Measurements from ENCODE around the gene RSPH4A.
"Not testable (repeated sequence)": the region's sequence is repeated elsewhere in the genome, so short reads cannot be mapped to it uniquely, and the experiment has no call there.

The RSPH4A gene

DNA sequence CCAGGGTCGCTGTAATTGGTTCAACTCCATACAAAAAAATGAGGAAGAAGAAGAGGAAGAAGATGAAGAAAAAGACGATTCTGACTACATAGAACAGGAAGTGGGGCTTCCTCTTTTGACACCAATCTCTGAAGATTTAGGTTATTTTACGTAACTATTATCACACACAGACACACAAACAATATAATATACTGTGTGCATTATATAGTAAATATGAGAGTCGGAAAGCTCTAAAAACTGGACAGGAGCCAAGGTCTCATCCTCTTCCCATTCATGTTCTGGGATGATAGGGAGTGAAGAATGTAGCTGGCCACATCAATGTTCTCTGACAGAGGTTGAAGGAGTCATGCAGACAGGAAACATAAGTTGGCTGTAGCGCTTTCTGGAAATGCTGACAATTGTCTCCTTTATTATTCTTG is 13.3 kb downstream of the RSPH4A start:
- no peak for DNase-seq

DNA sequence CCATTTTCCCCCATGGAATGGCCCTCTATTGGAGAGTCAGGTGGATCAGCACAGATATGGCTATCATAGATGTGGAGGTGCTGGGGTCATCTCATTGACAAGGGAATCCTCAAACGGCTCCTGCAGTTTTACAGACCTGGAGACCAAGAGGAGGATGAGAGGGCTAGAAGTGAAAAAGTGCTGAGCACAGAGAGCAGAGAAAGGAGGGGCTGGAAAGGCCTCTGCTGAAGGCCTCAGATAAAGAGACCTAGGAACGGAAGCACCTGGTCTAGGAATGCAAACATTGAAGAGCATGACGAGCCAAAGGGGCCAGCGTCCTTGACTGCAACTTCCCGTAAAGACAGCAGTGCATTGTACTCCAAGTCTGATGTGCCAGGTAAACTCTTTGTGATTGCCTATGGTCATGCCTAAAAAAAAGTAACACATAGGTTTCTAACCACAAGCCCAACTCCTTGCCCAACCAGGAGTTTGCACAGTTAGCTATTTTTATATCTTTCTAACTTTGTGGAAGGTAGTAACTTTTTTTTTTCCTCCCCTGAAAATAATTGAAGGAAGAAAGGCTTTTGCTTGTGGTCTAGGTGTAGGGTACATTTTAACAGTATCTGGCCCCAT is 15.2 kb downstream of the RSPH4A start:
- no peak for DNase-seq

DNA sequence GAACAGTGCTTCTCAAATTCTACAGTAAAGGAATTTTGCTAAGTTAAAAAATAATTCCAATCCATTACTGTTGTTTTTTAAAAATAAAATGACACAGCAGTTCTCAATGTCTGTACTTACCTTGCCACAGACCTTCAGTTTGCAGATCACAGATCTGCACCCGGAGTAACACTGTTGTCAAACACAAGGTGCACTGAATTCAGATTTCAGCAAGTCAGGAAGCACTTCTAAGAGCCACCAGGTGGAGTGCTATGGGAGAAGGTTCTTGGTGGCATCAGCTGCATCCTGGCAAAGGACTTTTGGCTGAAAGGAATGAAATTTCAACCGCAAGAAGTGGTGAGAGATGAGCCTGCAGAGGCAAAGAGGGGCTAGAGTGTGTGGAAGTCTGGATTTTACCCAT is 17.4 kb downstream of the RSPH4A start:
- no peak for DNase-seq

DNA sequence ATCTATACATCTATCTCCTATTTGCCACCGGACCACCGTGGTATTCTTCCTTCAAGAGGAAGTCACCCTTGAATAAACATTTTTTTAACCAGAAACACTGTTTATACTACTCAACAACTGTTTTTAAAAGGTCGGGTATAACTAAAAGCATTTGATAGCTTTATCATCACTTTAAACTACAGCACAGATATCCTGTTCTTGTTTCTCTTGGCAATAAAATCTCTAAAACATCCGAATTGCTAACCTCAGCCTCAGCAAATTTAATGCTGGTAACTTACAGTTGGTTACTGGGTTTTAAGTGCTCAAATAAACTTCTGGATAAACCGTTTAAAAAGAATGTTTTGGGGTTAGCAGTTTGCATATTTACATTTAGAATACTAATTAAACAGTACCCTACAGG is 31.9 kb downstream of the RSPH4A start:
- no peak for DNase-seq

DNA sequence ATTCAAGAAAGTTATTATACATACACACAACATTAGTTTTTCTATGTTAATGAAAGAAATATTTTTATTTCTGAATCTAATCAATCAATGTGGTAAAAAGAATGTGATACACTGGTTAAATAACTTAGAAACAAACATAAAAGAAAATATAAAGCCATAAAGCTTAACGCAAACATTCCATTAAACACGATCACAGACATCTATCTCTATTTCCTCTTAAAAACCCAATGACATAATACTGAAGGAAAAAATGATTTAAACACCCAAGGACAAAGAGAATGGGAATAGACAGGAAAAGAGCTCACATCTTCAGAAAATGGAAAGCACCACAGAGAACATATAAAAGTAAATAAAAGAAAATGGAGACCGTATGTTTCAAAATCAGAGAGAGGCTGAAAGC is 32.9 kb downstream of the RSPH4A start:
- no peak for DNase-seq

DNA sequence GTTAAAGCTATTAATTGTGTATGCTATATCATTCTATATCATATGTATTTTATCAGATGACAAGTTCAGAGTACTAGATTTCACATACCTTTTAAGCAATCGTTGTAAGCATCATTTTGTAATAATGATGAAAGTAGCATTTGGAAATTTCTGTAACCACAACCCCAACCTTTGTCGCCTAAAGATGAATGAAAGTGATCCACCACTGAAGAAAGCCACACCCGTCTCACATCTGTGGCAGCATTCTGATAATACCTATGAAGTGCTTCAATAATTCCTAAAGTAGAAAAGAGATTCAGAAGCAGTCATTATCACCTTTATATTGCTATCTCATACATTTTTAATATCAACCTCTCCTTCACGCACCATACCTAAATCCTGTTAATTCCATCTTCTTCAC is 35.6 kb downstream of the RSPH4A start:
- no peak for DNase-seq

DNA sequence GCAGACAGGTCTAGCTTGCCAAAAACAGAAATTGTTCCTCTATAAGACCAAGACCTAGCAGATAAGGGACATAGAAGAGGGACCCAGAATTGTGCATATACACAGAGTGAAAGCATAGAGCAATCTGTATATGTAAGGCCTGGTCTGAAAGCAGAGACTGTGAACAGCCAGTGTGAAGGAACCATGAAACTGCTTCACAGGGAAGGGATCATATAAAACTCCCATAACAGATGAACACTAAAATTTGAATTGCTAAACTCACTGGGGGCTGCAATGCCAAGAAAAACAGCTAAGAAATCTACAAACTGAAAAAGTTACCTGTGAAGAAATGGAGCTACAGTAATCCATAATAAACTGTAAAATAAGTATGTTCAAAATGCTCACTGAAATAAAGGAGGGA is 45.3 kb downstream of the RSPH4A start:
- DNase-seq: no peak

DNA sequence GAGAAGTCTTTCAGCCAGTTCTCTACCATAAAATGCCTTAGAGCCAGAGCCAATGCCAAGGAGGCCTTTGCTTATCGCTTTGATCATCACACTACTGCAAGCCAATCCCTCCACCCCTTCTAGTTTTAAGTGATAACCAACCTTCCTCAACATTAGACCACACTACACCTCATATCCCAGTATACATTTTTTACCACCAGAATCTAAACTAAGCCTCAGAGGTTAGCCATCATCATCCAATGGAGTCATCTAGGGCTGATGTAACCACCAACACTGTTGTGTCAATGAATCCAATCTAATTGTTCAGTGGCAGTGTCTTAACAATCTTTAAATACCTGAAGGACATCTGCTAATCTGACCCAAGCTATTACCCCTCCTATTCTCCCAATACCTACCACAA is 45.9 kb downstream of the RSPH4A start:
- DNase-seq: no peak

DNA sequence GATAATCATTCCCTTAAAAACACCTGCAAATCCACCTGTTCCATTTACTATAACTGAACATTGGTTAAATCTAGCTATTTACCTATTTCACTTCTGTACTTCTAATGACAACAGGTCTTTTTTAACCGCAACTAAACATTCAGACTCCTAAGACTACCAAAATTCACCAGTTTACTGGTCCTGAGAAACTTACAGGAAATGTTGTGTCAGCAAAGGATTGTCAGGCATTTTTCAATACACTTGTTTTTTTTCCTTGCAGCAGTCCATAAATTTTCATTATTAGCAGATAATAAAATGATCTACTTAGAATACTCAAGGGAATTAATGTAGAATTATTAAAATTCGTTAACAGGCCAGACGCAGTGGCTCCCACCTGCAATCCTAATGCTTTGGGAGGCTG is 47.0 kb downstream of the RSPH4A start:
- DNase-seq: no peak

DNA sequence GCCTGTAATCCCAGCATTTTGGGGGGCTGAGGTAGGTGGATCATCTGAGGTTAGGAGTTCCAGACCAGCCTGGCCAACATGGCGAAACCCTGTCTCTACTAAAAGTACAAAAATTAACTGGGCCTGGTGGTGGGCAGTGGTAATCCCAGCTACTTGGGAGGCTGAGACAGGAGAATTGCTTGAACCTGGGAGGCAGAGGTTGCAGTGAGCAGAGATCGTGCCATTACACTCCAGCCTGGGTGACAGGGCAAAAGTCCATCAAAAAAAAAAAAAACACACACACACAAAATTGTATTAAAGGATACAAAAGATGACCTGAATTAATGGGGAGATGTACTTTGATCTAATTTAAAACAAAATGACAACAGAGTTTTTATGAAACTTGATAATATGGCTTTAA is 47.9 kb downstream of the RSPH4A start:
- DNase-seq: not testable (repeated sequence)

DNA sequence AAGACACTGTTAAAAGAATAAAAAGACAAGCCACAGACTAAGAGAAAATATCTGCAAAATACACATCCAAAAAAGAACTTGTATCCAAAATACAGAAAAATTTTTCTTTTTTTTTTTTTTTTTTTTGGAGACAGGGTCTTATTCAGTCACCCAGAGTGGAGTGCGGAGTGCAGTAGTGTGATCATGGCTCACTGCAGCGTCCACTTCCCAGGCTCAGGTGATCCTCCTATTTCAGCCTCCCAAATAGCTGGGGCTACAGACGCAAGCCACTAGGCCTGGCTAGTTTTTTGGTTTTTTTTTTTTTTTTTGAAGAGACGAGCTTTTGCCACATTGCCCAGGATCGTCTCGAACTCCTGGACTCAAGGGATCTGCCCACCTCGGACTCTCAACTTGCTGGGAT is 49.2 kb downstream of the RSPH4A start:
- DNase-seq: no peak

DNA sequence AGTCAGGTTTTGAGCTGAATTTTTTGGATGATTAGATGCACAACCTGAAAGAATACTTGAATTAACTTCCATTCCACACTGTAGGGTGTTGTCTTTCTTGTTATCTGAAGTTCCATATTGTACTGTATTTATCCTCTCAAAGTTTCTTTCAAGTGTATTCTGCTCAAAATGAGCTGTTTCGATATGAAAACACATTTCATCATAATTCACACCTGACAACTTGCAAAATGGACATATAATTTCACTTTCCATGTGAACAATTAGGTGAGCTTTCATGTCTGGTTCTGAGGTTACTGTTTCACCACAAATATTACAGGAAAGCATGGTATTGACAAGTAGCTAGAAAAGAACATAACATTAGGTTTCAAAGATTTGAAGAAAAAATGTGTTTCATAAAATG is 50.6 kb downstream of the RSPH4A start:
- no peak for DNase-seq

DNA sequence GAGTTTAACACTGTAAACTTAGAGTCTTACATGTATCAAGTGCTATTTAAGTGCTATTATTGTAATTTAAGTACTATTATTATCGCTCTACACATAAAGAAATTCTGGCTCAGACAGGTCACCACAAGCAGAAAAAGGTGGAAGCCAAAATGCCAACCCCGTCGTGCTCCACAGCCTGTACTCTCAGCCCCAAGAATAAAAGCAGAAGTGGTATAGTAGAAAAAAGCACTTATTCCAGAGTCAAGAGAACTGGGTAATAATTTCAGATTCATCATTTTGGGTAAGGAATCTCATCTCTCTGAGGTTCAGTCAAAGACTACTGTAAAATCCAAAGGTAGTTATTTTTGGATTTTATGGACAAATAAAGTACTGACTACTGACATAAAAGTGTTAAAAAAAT is 51.3 kb downstream of the RSPH4A start:
- DNase-seq: no peak

DNA sequence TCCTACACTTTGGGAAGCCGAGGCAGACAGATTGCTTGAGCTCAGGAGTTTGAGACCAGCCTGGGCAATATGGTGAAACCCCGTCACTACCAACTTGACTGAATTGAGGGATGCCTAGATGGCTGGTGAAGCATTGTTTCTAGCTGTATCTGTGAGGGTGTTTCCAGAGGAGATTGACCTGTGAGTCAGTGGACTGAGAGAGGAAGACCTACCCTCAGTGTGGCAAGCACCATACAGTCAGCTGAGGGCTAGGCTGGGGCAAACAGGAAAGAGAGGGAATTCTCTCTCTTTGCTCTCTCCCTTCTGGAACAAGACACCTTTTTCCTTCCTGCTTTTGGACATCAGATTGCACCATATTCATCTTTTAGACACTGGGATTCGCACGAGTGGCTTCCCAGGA is 56.0 kb downstream of the RSPH4A start:
- no peak for DNase-seq

DNA sequence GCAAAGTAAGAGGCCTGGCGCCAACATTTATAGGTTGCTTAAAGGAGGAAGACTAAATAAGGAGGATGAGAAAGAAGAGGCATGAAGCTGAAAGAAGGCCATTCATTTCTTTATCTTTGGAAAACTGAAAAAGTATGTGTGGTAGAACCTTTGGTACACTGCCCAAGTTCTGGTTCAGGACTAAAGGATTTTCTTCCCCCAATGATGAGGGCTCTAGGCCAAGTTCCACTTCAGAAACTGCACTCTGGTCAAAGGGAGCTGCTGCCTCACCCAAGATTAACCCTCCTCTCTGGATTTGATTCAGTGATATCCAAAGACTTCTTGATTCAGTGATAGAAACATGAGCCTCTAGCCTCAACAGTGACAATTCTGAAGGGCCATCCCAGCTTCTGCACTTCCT is 59.7 kb downstream of the RSPH4A start:
- DNase-seq: no peak

DNA sequence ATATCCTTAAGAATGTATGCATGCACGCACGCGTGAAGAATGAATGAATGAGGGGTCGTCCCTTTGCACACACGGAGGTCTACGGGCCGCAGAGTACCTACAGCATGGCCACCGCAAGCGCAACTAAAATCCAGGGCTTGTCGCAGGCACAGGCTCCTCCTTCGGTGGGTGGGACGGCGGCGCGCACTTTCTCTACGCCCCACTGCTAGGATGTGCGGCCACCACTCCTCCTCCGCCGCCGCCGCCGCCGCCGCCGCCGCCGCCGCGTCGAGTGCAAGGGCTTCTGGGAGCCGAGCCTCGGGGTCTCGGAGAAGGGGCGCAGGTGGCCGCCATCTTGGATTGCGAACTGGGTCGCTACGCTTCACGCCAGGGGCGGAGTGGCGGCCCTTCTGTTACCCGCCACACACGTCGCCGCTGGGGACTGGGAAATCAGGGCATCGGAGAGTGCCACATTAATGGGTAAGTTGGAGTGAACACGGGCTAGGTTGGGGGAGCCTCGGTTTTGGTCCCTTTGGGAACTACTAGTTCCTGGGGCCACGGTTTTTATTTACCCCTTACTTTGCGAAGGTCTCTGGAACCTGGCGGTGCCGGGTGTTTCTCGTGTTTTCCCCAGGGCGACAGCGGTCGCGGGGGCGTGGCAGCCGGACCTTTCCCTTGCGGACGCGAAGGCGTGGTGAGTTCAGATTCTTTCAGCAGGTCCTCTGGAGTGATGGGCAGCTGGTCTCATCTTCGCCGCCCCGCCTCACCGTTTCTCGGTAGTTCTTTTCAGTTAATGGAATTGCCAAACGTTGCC is 64.8 kb downstream of the RSPH4A start, which contains the start of gene KPNA5:
KPNA5 (plus strand) TSS at position 332 of the 793 bp plus-strand sequence; CDS start at position 456, 124 bp downstream.
- DNase-seq: peak; percentile 92

DNA sequence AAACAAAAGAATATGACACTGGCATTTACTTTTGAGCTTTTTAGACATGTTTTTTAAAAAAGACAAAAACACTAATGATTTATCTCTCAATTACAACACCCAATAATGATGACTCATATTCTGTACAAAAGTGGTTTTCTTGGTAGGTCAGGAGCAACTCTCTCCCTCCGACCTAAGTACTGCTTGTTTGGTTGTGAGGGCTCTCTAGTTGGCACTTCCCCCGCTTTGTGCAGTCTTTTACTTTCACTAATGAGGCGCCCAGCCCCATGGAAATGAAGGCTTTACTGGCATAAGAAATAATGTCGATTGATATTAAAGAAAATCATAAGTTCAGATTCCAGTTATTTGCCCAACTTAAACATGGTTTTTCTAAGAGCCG is 66.0 kb downstream of the RSPH4A start:
- no peak for DNase-seq

Data from NCI-H2171 (cell line).